Heart left ventricle (tissue), 16 donors: ENCODE results near the gene USH1G. TPM values are rescaled to one million over a fixed set of nuclear protein-coding genes. Genes with fewer than 3 reads are reported as not detected.

Experiments
- ATAC-seq, 4 donors: fragments of 200-7000 bp; cut with Tn5 transposase; one replicate each; pipeline ENCODE4 v1.9.1; 2020 to 2022; ENCODE audit warnings: moderate library complexity in 4 of 4, mild to moderate bottlenecking in 3 of 4, moderate number of reproducible peaks in 1 of 4
- DNase-seq, 5 donors: peaks; one replicate each; pipeline ENCODE4 v3.0.0-alpha.2; 2020
- H3K27ac ChIP-seq, 12 donors: fragments of 200-600 bp; sonication (generic) in 4 of 12; one replicate each; pipeline versions ENCODE4 v1.5.0 to v1.8.0; 2016 to 2022; ENCODE audit warnings: mild to moderate bottlenecking in 2 of 12
- H3K27me3 ChIP-seq, 9 donors: fragments of 200-600 bp; sonication (generic) in 2 of 9; one replicate each; pipeline versions ENCODE4 v1.5.1 to v1.8.0; 2016 to 2022; ENCODE audit warnings: mild to moderate bottlenecking in 3 of 9
- H3K36me3 ChIP-seq, 9 donors: fragments of 200-600 bp; sonication (generic) in 2 of 9; one replicate each; pipeline versions ENCODE4 v1.5.0 to v1.8.0; 2018 to 2022; ENCODE audit warnings: mild to moderate bottlenecking in 2 of 9
- H3K4me1 ChIP-seq, 12 donors: fragments of 200-600 bp; sonication (generic) in 4 of 12; one replicate each; pipeline versions ENCODE4 v1.5.0 to v1.8.0; 2016 to 2022; ENCODE audit warnings: mild to moderate bottlenecking in 3 of 12
- H3K4me3 ChIP-seq, 12 donors: fragments of 200-600 bp; sonication (generic) in 4 of 12; one replicate each; pipeline versions ENCODE4 v1.5.0 to v1.8.0; 2017 to 2022; ENCODE audit warnings: mild to moderate bottlenecking in 9 of 12, moderate library complexity in 4 of 12
- H3K9me3 ChIP-seq, 12 donors: fragments of 200-600 bp; sonication (generic) in 4 of 12; one replicate each; pipeline versions ENCODE4 v1.5.0 to v1.8.0; 2016 to 2022; ENCODE audit warnings: mild to moderate bottlenecking in 1 of 12
- POLR2A ChIP-seq, 2 donors: fragments of 450-650 bp; IDR thresholded peaks; one replicate each; pipeline ENCODE4 v1.6.1; 2017; ENCODE audit warnings: antibody characterized with exemption in 2 of 2, mild to moderate bottlenecking in 2 of 2, moderate library complexity in 2 of 2
- WGBS, 4 donors: extraction: QIAGEN DNeasy Blood & Tissue Kit in 2 of 4; methylation state at CpG; one replicate each; pipeline versions ENCODE4 v1.1.5 to v1.1.7; 2013 to 2018; 5-methylcytosine and 5-hydroxymethylcytosine counted together
- intact Hi-C, 10 donors: fragments of 100-400 bp; cut with DNase I; formaldehyde crosslinking; loops; one replicate each; pipeline versions ENCODE4 v1.11.1 to v1.14.2; 2022
- polyA plus RNA-seq, 2 donors: library from polyadenylated mRNA; stranded (reverse); fragments of 200-250 nt; gene quantifications; one replicate each; pipeline ENCODE4 v1.2.3, GENCODE V29; 2013
- total RNA-seq, 9 donors: library from RNA; depleted of rRNA in 2 of 9; stranded (reverse); fragments of >200 nt in 2 of 9; fragmentation: NEBNext Ultra II Directional in 3 of 9; extraction: Animal tissue kit (Norgen Biotek cat#: 25700) in 3 of 9; gene quantifications; one replicate each; pipeline versions ENCODE4 v1.1.0 to v1.2.4, GENCODE V29; 2016 to 2023
- TF ChIP-seq, protein P1 (sequence below), 12 donors: fragments of 200-600 bp; sonication (generic) in 4 of 12; IDR thresholded peaks; one replicate each; pipeline versions ENCODE4 v1.5.0 to v1.8.0; 2018 to 2022; ENCODE audit warnings: antibody characterized with exemption in 12 of 12, mild to moderate bottlenecking in 5 of 12
- donor health status: ischemic (EF 13 %, LVEDD 7.1; RV severe dilation, severe dysfunction).
- donor health status: healthy with polysubstance abuse.
- donor health status: DM: no; HTN: yes; CAD: no.
- donor health status: DM: no; HTN: no; CAD: no.
- donor health status: ischemic (EF 25% LVEDD 6.9; RV normal size, moderate dysfunction).
- donor health status: ischemic (EF 25% LVEDD 5.7; RV mildly dilated, moderate dysfunction).
- donor health status: healthy.
- donor health status: DM: yes; HTN: yes; CAD: no.
- donor health status: ischemic (EF 35%, LVEDD 5.7; RV mildly dilated, moderate dysfunction).
- donor health status: nonischemic (EF 11% LVEDD 7.7; RV severe dilation, severe dysfunction).
- donor health status: DM: yes; HTN: yes; CAD: no.
- donor health status: PGD.
- donor health status: ischemic (EF 29% LVEDD 5.4; RV normal size, mild dysfunction).
- donor health status: nonischemic (EF 23%, LVEDD 6.1; RV moderate dilation, normal function).

Gene USH1G
- total and polyA plus RNA-seq, 11 donors = not detected

DNA sequence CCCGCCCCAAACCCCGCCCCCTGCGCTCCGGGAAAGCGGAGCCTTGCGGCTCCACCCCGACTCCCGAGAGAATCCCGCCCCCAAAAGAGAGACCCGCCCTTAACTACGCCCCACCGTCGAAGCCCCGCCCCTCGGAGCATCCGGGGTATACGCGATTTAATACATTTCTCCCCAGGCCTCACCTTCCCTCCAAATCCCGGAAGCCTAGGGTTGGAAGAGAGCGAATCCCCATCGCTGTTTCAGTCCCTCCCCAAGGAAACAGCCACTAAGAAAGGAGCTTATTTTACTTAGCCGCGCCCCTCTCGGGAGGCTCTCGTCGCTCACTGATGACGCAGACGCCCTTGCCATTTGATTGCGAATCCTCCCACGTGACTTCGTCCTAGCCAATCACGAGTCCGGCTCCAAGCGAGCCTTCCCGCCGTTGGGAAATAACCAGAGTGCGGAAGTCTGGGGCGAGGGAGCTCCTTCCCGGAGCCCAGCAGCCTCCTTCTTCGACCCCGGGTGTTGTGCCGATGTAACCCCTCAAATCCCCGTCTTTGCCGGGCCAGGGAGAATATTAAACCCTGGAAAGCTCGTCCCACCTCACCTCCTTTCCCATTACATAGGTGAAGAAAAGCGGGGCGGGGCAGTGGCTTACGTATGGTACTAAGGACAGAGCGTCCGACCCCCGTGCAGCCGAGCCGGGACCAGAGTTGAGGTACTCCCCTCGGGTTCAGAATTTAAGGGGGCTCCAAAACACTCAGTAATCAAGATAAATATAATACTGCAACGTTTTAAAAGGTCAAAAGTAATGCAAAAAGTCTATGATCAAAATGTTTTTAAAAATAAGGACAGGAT, 49.8 kb downstream of the USH1G start:
- no peaks in the 10 kb centered on the region for H3K9me3 ChIP-seq
- peak; percentile 95 to 97 (median 96) for ATAC-seq
- H3K36me3 ChIP-seq = no peaks in the 10 kb centered on the region
- H3K27ac ChIP-seq = peak overlapping the region; percentile 59 to 92 (median 88)
- peak; percentile 86 to 96 for TF ChIP-seq POLR2A (IDR thresholded peaks at IDR 0.05)
- TF ChIP-seq, protein P1, sequence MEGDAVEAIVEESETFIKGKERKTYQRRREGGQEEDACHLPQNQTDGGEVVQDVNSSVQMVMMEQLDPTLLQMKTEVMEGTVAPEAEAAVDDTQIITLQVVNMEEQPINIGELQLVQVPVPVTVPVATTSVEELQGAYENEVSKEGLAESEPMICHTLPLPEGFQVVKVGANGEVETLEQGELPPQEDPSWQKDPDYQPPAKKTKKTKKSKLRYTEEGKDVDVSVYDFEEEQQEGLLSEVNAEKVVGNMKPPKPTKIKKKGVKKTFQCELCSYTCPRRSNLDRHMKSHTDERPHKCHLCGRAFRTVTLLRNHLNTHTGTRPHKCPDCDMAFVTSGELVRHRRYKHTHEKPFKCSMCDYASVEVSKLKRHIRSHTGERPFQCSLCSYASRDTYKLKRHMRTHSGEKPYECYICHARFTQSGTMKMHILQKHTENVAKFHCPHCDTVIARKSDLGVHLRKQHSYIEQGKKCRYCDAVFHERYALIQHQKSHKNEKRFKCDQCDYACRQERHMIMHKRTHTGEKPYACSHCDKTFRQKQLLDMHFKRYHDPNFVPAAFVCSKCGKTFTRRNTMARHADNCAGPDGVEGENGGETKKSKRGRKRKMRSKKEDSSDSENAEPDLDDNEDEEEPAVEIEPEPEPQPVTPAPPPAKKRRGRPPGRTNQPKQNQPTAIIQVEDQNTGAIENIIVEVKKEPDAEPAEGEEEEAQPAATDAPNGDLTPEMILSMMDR (IDR thresholded peaks at IDR 0.05) = no peak
- intact Hi-C loops = no loop called here
- peaks cover 3 to 38% (median 19%) of the 10 kb centered on the region in 12 donors for H3K4me1 ChIP-seq
- WGBS, 4 donors = 0 to 2% (median 0%) methylated on average over 18 to 55 of the region's 55 CpGs
- DNase-seq = peak; percentile 99 to 100 (median 99)
- no peaks in the 10 kb centered on the region for H3K27me3 ChIP-seq
- peak overlapping the region; percentile 45 to 78 (median 68) for H3K4me3 ChIP-seq

DNA sequence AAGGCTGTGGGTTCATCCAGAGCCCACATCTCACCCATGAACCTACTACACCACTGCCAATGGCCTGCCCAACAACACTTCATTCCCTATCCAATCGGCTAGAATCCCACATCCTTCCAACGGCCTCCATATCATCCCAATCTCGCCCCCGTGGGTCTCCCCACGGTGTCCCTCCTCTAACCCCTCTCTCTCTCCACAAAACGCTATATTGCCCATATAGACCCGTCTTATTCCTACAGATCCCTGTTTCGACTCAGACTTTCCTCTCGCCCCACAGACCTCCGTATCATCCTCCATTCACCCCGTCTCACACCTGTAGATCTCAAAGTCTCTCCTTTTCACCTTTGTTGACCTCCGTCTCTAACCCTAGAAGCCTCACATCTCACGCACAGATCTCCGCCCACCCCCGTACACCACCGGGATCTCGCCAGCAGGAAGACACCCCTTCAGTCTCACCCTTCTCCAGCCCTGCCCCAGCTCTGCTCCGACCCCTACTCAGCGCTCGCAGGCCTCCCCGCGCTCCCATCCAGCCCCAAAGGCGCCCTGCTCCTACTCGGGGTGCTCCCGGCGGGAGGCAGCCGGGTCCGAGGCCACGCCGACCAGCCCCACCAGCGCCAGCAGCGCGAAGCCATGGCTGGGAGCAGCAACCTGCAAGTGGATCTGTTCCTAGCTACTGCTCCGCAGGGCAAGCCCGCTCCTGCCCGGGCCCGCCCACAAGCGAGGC, 50.6 kb downstream of the USH1G start, which contains the start of gene FDXR:
Gene FDXR, minus strand, starts transcription at position 682 of the 724 bp plus-strand sequence. Its CDS starts 50 bp downstream, at position 632.
- Histone ChIP-seq H3K4me1 (peaks cover 3 to 30% (median 14%) of the 10 kb centered on the region in 12 donors), H3K9me3 (no peaks in the 10 kb centered on the region), H3K4me3 (peak within 1 kb of the TSS; percentile 46 to 78 (median 68)), H3K27me3 (no peaks in the 10 kb centered on the region), H3K27ac (peak within 1 kb of the TSS; percentile 59 to 92 (median 88)), H3K36me3 (no peaks in the 10 kb centered on the region)
- DNase-seq = no peak
- intact Hi-C loops = no loop called here
- TF ChIP-seq POLR2A (IDR thresholded peaks at IDR 0.05) = peak in 1 of 2 donors; percentile 74
- TF ChIP-seq, protein P1 (IDR thresholded peaks at IDR 0.05) = no peak
- 6 to 11% (median 9%) methylated on average over 26 to 38 of the region's 38 CpGs for WGBS, 4 donors
- no peak for ATAC-seq

DNA sequence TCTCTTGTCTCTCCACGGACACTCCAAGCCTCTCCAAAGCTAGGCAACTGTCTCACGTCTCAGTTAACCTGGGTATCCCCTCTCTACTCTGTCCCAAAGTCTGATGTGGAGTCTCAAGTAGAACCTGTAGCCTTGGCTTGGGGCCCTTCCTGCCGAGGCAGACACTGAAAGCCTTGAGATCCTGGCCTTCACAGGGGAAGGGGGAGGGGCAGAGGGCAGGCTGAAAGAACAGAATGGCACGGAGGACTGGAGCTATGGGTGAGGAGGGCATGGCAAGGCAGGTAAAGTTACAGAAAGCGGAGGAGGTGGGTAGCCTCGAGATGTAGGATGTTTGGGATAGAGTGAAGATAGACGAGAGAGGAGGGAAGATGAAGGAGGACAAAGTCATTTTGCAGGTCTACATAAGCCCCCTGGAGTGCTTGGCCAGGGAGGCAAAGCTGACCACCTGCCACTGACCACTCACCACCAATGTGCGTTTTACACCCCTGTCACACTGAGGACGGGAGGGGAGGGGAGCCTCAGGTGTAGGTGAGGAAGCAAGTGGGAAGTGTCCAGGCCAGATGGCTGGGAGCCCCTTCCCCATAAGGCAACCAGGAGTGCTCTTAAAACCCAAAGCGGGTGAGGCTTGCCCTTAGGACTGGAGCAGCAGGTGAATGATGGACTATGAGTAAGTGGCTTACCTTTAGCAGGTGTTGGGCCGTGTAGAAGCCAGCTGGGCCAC, 51.5 kb downstream of the USH1G start:
- Histone ChIP-seq H3K36me3 (no peaks in the 10 kb centered on the region), H3K27me3 (no peaks in the 10 kb centered on the region), H3K4me3 (peak overlapping the region in 4 of 12 donors; percentile 69 to 78 (median 72)), H3K27ac (no peak overlapping the region), H3K9me3 (no peaks in the 10 kb centered on the region), H3K4me1 (peaks cover 0 to 24% (median 11%) of the 10 kb centered on the region in 12 donors)
- 78 to 87% (median 82%) methylated on average over 11 of the region's 11 CpGs for WGBS, 4 donors
- intact Hi-C loops = no loop called here
- no peak for ATAC-seq
- TF ChIP-seq, protein P1 (IDR thresholded peaks at IDR 0.05) = no peak
- no peak for TF ChIP-seq POLR2A (IDR thresholded peaks at IDR 0.05)
- DNase-seq = no peak
